GM23338 (cell line): Measurements from ENCODE around the gene RIN3.

Experiments used
- CREB1 ChIP-seq: fragments of 250-450 bp; sonication (Bioruptor Pico); IDR thresholded peaks from 2 replicates; pipeline ENCODE4 v1.5.0; 2020; ENCODE audit warnings: low read depth, mild to moderate bottlenecking, moderate library complexity
- EZH2 ChIP-seq: fragments of 200-600 bp; sonication (generic); IDR thresholded peaks from one replicate; pipeline ENCODE4 v1.8.0; 2017; ENCODE audit warnings: antibody characterized with exemption, mild to moderate bottlenecking, low read depth; ENCODE audit not compliant: unreplicated experiment
- EZH2phosphoT487 ChIP-seq: fragments of 200-600 bp; sonication (generic); IDR thresholded peaks from one replicate; pipeline ENCODE4 v1.8.1; 2018; ENCODE audit warnings: antibody characterized with exemption; ENCODE audit not compliant: unreplicated experiment
- JUNB ChIP-seq: IDR thresholded peaks from one replicate; pipeline ENCODE4 v1.6.1; 2016; ENCODE audit warnings: antibody characterized with exemption; ENCODE audit not compliant: unreplicated experiment
- POLR2AphosphoS5 ChIP-seq: IDR thresholded peaks from 2 replicates; pipeline ENCODE4 v1.6.1; 2016; ENCODE audit warnings: antibody characterized with exemption, low read depth
- TF ChIP-seq, protein P1 (sequence below), 2 experiments: fragments of 200-600 bp in 1 of 2; sonication (generic) in 1 of 2; conservative IDR thresholded peaks; 2 replicates each; pipeline versions ENCODE4 v1.5.1 to v1.6.1; 2016 to 2017; ENCODE audit warnings: antibody characterized with exemption in 2 of 2, low read depth in 2 of 2, mild to moderate bottlenecking in 2 of 2, moderate library complexity in 1 of 2
- TF ChIP-seq, protein P2 (sequence below): fragments of 250-450 bp; sonication (Bioruptor Pico); IDR thresholded peaks from 2 replicates; pipeline ENCODE4 v1.5.0; 2020; ENCODE audit warnings: mild to moderate bottlenecking, moderate library complexity

DNA sequence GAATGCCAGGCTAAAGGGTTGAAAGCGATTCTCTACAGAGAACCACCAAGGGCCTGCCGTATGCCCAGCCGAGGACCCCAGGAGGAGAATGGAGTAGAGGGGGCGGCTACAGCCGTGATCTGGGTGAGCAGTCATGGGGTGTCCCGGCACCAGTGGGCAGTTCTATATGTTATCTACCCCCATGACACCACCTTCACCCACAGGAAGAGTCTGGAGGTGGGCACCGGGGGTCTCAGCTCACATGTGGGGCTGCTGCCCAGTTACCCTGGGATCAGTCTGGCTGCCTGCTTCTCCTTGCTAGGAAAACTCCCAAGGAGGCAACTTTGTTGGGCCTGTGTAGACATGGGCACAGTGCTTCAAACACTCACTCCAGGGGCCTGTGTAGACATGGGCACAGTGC, 135.5 kb downstream of the RIN3 start:
- no peak for TF ChIP-seq EZH2phosphoT487
- TF ChIP-seq CREB1: no peak
- TF ChIP-seq, protein P1, sequence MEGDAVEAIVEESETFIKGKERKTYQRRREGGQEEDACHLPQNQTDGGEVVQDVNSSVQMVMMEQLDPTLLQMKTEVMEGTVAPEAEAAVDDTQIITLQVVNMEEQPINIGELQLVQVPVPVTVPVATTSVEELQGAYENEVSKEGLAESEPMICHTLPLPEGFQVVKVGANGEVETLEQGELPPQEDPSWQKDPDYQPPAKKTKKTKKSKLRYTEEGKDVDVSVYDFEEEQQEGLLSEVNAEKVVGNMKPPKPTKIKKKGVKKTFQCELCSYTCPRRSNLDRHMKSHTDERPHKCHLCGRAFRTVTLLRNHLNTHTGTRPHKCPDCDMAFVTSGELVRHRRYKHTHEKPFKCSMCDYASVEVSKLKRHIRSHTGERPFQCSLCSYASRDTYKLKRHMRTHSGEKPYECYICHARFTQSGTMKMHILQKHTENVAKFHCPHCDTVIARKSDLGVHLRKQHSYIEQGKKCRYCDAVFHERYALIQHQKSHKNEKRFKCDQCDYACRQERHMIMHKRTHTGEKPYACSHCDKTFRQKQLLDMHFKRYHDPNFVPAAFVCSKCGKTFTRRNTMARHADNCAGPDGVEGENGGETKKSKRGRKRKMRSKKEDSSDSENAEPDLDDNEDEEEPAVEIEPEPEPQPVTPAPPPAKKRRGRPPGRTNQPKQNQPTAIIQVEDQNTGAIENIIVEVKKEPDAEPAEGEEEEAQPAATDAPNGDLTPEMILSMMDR (conservative IDR thresholded peaks at IDR 0.05; ENCODE audit: low read depth in 2 of 2): no peak
- TF ChIP-seq POLR2AphosphoS5: no peak
- no peak for TF ChIP-seq JUNB
- TF ChIP-seq, protein P2, sequence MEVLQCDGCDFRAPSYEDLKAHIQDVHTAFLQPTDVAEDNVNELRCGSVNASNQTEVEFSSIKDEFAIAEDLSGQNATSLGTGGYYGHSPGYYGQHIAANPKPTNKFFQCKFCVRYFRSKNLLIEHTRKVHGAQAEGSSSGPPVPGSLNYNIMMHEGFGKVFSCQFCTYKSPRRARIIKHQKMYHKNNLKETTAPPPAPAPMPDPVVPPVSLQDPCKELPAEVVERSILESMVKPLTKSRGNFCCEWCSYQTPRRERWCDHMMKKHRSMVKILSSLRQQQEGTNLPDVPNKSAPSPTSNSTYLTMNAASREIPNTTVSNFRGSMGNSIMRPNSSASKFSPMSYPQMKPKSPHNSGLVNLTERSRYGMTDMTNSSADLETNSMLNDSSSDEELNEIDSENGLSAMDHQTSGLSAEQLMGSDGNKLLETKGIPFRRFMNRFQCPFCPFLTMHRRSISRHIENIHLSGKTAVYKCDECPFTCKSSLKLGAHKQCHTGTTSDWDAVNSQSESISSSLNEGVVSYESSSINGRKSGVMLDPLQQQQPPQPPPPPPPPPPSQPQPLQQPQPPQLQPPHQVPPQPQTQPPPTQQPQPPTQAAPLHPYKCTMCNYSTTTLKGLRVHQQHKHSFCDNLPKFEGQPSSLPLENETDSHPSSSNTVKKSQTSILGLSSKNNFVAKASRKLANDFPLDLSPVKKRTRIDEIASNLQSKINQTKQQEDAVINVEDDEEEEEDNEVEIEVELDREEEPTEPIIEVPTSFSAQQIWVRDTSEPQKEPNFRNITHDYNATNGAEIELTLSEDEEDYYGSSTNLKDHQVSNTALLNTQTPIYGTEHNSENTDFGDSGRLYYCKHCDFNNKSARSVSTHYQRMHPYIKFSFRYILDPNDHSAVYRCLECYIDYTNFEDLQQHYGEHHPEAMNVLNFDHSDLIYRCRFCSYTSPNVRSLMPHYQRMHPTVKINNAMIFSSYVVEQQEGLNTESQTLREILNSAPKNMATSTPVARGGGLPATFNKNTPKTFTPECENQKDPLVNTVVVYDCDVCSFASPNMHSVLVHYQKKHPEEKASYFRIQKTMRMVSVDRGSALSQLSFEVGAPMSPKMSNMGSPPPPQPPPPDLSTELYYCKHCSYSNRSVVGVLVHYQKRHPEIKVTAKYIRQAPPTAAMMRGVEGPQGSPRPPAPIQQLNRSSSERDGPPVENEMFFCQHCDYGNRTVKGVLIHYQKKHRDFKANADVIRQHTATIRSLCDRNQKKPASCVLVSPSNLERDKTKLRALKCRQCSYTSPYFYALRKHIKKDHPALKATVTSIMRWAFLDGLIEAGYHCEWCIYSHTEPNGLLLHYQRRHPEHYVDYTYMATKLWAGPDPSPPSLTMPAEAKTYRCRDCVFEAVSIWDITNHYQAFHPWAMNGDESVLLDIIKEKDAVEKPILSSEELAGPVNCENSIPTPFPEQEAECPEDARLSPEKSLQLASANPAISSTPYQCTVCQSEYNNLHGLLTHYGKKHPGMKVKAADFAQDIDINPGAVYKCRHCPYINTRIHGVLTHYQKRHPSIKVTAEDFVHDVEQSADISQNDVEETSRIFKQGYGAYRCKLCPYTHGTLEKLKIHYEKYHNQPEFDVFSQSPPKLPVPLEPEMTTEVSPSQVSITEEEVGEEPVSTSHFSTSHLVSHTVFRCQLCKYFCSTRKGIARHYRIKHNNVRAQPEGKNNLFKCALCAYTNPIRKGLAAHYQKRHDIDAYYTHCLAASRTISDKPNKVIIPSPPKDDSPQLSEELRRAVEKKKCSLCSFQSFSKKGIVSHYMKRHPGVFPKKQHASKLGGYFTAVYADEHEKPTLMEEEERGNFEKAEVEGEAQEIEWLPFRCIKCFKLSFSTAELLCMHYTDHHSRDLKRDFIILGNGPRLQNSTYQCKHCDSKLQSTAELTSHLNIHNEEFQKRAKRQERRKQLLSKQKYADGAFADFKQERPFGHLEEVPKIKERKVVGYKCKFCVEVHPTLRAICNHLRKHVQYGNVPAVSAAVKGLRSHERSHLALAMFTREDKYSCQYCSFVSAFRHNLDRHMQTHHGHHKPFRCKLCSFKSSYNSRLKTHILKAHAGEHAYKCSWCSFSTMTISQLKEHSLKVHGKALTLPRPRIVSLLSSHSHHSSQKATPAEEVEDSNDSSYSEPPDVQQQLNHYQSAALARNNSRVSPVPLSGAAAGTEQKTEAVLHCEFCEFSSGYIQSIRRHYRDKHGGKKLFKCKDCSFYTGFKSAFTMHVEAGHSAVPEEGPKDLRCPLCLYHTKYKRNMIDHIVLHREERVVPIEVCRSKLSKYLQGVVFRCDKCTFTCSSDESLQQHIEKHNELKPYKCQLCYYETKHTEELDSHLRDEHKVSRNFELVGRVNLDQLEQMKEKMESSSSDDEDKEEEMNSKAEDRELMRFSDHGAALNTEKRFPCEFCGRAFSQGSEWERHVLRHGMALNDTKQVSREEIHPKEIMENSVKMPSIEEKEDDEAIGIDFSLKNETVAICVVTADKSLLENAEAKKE (CRISPR knock-in tag): no peak
- TF ChIP-seq EZH2: no peak
